SK-N-SH (cell line): ENCODE data around the gene HEG1.

ENCODE experiments used
- CTCF ChIP-seq: fragments of 200-600 bp; sonication (generic); IDR thresholded peaks from 2 replicates; pipeline ENCODE4 v1.6.1; 2017; ENCODE audit warnings: antibody characterized with exemption, mild to moderate bottlenecking, moderate library complexity
- EP300 ChIP-seq, 2 experiments: IDR thresholded peaks; 2 replicates each; pipeline versions ENCODE4 v1.4.0 to v1.6.1; 2012; ENCODE audit warnings: borderline replicate concordance in 1 of 2, low read depth in 1 of 2, low read length in 1 of 2
- EZH2phosphoT487 ChIP-seq: fragments of 200-600 bp; sonication (generic); IDR thresholded peaks from 2 replicates; pipeline ENCODE4 v1.6.1; 2017; ENCODE audit warnings: low read depth, mixed run types, mild to moderate bottlenecking, antibody characterized with exemption, moderate library complexity, borderline replicate concordance
- GATA2 ChIP-seq: sonication (generic); formaldehyde crosslinking; IDR thresholded peaks from 2 replicates; pipeline ENCODE4 v1.5.0; 2020; ENCODE audit warnings: mild to moderate bottlenecking, missing genetic modification reagents
- PBX3 ChIP-seq: IDR thresholded peaks from 2 replicates; pipeline ENCODE4; 2012

GRCh38 chr3:125032683-125033082, 23.1 kb downstream of the HEG1 start:
- TF ChIP-seq GATA2 (CRISPR knock-in tag) (no peak), EZH2phosphoT487 (no peak), PBX3 (no peak), EP300 (IDR thresholded peaks at IDR 0.05; ENCODE audit: borderline replicate concordance in 1 of 2, low read depth in 1 of 2, low read length in 1 of 2) (no peak), CTCF (no peak)
